ENCODE measurements around the gene SCN2B. TPM values are rescaled to one million over a fixed set of nuclear protein-coding genes. Genes with fewer than 3 reads are reported as not detected.

SCN2B gene
- total and polyA plus RNA-seq, 2 experiments from 2014 or later = 0.87 to 1.5 TPM

DNA sequence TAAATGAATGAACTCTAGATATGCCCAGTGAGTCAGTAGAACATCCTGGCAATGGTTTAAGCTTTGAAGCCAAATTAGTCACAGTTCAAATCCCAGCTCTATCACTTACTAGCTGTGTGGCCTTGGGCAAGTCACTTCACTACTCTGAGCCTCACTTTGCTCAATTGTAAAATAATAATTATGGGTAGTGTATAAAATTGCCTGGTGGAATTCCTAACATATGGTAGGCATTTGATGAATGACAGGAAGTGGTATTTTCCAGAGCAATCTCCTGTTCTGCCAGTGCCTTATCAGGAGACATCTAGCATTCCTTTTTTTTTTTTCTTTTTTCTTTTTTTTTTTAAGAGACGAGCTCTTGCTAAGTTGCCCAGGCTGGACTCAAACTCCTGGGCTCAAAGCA is 36.9 kb downstream of the SCN2B start:
- Histone ChIP-seq H3K4me1 (ENCODE audit: low read depth) (no peaks in the 10 kb centered on the region), H3K9me3 (ENCODE audit: low read depth) (no peaks in the 10 kb centered on the region), H3K27me3 (peaks cover 58% of the 10 kb centered on the region), H3K36me3 (no peaks in the 10 kb centered on the region), H3K4me3 (no peak overlapping the region), H3K27ac (no peak overlapping the region)
- TF ChIP-seq, protein P1, sequence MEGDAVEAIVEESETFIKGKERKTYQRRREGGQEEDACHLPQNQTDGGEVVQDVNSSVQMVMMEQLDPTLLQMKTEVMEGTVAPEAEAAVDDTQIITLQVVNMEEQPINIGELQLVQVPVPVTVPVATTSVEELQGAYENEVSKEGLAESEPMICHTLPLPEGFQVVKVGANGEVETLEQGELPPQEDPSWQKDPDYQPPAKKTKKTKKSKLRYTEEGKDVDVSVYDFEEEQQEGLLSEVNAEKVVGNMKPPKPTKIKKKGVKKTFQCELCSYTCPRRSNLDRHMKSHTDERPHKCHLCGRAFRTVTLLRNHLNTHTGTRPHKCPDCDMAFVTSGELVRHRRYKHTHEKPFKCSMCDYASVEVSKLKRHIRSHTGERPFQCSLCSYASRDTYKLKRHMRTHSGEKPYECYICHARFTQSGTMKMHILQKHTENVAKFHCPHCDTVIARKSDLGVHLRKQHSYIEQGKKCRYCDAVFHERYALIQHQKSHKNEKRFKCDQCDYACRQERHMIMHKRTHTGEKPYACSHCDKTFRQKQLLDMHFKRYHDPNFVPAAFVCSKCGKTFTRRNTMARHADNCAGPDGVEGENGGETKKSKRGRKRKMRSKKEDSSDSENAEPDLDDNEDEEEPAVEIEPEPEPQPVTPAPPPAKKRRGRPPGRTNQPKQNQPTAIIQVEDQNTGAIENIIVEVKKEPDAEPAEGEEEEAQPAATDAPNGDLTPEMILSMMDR (IDR thresholded peaks at IDR 0.05; ENCODE audit: low read depth, low read length) = no peak
- peak in 1 of 2 donors; percentile 21 for DNase-seq (ENCODE audit: low read depth in 1 of 2, low spot score in 1 of 2)

DNA sequence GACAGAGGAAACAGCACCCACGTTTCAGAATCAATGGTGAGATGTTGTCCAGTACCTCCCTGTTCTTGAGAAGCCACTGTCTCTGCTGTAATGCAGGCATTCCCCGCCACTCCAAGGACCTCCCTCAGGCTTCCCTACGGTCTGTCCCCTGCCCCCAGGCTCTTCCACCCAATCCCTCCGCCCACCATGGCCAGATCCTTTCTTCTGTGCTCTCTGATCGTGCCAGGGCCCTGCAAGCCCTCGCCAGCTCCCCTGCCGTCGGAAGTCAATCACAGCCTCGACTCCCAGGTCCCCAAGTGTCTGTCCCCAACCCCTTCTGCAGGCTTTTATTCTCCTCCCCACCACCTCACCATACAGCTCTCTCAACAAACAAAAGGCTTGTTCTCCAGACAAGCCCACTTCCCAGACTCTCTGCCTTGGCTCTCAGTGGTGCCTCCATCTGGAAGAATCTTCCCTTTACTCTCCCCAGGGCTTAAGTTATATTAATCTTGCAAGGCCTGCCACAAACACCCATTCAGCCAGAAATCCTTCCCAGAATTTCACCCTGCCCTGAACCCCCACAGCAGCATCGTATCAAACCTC is 37.5 kb downstream of the SCN2B start:
- no peak overlapping the region for H3K27ac ChIP-seq
- H3K9me3 ChIP-seq (ENCODE audit: low read depth) = no peaks in the 10 kb centered on the region
- TF ChIP-seq, protein P1 (IDR thresholded peaks at IDR 0.05; ENCODE audit: low read depth, low read length) = no peak
- H3K27me3 ChIP-seq = peaks cover 51% of the 10 kb centered on the region
- H3K36me3 ChIP-seq = no peaks in the 10 kb centered on the region
- H3K4me3 ChIP-seq = no peak overlapping the region
- H3K4me1 ChIP-seq (ENCODE audit: low read depth) = no peaks in the 10 kb centered on the region
- no peak for DNase-seq (ENCODE audit: low read depth in 1 of 2, low spot score in 1 of 2)

DNA sequence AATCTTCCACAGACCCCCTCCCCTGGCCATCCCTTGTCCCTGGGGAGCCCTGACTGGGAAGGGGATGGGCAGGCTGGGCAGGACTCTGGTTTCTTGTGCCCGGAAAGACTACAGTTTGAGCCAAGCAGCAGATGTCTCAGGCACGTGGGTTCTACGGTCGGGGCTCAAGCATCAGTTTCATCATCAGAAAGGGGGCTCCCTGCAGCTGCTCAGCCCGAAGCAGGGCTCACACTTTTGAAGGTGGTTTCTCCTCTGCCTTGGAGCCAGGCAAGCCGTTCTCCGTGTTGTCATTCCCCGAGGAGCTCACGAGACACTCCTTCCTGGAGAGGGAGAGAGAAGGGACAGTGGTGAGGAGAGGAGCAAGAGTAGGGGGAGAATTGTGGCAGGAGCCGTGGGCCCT is 39.6 kb downstream of the SCN2B start:
- Histone ChIP-seq H3K27ac (no peak overlapping the region), H3K36me3 (no peaks in the 10 kb centered on the region), H3K27me3 (peaks cover 32% of the 10 kb centered on the region), H3K4me1 (ENCODE audit: low read depth) (no peaks in the 10 kb centered on the region), H3K4me3 (no peak overlapping the region), H3K9me3 (ENCODE audit: low read depth) (no peaks in the 10 kb centered on the region)
- TF ChIP-seq, protein P1 (IDR thresholded peaks at IDR 0.05; ENCODE audit: low read depth, low read length) = no peak
- DNase-seq (ENCODE audit: low read depth in 1 of 2, low spot score in 1 of 2) = no peak

DNA sequence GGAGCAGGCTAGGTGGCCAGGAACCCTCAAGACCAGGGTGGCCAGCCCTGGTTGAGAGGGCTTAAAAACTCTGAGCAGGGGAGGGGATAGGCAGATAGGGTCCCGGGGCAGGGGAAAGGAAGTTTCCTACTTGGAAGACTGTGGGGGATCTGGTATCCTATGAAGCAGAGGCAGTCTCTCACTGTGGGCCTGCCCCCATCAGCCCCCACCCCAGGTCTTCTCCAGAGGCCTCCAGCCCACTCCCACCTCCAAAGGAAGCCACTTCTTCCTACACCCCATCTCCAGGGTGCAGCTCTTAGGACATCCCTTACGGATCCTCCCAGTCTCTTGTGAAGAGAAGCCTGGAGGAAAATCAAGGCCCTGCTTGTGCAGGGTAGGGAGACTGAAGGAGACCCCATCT is 40.1 kb downstream of the SCN2B start:
- Histone ChIP-seq H3K27me3 (peaks cover 29% of the 10 kb centered on the region), H3K36me3 (no peaks in the 10 kb centered on the region), H3K4me3 (no peak overlapping the region), H3K4me1 (ENCODE audit: low read depth) (no peaks in the 10 kb centered on the region), H3K9me3 (ENCODE audit: low read depth) (no peaks in the 10 kb centered on the region), H3K27ac (no peak overlapping the region)
- TF ChIP-seq, protein P1 (IDR thresholded peaks at IDR 0.05; ENCODE audit: low read depth, low read length) = no peak
- DNase-seq (ENCODE audit: low read depth in 1 of 2, low spot score in 1 of 2) = no peak

DNA sequence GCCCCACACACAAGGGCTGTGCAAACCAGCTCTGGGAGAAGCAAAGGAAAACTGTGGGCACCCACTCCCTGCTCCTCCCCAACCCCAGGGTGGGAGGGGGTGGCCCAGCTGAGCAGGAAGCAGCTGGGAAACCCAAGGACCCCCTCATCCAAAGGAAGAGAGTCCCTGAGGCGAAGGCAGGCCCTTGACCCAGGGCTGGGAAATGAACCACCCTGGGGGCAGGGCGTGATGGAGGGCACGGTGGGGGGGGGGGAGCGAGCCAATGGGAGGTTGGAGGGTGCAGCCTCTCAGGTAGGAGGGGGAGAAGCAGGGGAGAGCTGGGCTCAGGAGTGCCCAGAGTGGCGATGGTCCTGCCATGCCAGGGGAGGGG is 40.7 kb downstream of the SCN2B start:
- Histone ChIP-seq H3K27me3 (peaks cover 23% of the 10 kb centered on the region), H3K27ac (no peak overlapping the region), H3K36me3 (no peaks in the 10 kb centered on the region), H3K9me3 (ENCODE audit: low read depth) (no peaks in the 10 kb centered on the region), H3K4me3 (no peak overlapping the region), H3K4me1 (ENCODE audit: low read depth) (no peaks in the 10 kb centered on the region)
- DNase-seq (ENCODE audit: low read depth in 1 of 2, low spot score in 1 of 2) = no peak
- TF ChIP-seq, protein P1 (IDR thresholded peaks at IDR 0.05; ENCODE audit: low read depth, low read length) = no peak

Data from cardiac muscle cell (in vitro differentiated cells and primary cell).